HG03135 (cell line): ENCODE measurements around the gene CACNA1I.

ENCODE experiments used
- ATAC-seq: cut with Tn5 transposase; IDR thresholded peaks from one replicate; pipeline ENCODE4 v1.9.1; 2021; ENCODE audit warnings: mild to moderate bottlenecking, moderate library complexity; ENCODE audit not compliant: unreplicated experiment

Gene CACNA1I

DNA sequence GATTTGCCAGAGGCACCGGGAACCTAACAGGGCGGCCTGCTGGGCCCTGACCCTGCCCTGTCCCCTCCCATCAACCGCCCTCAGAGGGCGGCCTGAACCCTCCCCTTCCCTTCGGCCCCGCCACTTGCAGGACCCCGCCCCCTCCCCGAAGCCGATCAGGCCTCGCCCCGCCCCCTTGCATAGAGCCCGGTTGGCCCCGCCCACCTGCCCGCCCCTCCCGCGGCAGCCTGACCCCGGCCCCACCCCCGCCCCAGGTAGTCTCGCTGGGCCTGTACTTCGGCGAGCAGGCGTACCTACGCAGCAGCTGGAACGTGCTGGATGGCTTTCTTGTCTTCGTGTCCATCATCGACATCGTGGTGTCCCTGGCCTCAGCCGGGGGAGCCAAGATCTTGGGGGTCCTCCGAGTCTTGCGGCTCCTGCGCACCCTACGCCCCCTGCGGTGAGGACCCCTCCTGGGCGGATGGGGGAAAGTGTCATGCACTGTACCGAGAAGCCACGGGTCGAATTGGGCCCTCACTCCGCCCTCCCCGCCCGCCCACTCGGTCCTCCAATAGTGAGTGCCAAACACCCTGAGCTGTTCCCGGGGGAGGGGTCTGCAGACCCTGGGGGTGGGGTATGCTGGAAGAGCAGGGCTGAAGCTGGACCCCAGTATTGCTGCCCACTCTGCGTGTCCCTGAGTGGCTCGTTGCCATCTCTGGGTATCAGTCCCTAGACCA is 94.1 kb downstream of the CACNA1I start:
- ATAC-seq = no peak

DNA sequence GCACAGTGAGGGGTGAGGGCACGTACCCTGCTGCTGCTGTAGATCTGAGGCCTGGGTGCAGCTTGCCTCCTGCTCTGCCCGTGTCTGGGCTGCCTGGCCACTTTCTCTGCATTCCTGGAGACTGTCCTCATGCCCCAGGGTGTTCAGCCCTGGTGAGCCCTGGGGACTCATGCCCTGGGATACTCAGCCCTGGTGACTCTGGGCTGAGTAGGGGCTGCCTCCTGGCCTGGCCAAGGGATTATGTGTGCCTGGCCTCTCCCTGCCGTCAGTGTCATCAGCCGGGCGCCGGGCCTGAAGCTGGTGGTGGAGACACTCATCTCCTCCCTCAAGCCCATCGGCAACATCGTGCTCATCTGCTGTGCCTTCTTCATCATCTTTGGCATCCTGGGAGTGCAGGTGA is 94.7 kb downstream of the CACNA1I start:
- ATAC-seq = no peak

DNA sequence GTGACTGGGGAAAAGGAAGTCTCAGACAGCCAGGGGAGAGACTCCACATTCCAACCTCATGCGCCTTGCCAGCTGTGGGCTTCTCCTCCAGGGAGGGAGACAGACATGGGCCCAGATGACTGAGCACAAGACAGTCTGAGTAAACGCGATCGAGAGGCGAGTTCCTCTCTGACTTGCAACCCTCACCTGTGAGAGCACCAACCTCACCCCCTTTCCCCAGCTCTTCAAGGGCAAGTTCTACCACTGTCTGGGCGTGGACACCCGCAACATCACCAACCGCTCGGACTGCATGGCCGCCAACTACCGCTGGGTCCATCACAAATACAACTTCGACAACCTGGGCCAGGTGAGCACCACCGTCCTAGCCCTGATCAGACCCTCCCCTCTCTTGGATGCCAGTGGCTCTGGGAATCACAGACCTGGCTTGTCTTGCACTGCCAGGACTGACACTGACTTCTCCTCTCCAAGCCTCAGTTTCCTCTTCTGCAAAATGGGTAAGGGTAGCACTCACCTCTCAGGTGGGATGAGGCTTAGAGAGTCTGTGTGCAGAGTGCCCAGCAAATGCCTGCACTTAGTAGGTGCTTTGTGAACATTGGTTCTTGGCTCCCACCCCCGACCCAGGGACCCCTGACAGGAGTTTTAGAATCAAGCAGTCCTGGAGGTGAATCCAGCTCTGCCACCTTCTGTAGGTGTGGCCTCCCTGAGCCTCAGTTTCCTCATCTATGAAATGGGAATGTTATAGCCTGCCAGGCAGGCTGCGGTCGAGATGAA is 95.3 kb downstream of the CACNA1I start:
- ATAC-seq = no peak

DNA sequence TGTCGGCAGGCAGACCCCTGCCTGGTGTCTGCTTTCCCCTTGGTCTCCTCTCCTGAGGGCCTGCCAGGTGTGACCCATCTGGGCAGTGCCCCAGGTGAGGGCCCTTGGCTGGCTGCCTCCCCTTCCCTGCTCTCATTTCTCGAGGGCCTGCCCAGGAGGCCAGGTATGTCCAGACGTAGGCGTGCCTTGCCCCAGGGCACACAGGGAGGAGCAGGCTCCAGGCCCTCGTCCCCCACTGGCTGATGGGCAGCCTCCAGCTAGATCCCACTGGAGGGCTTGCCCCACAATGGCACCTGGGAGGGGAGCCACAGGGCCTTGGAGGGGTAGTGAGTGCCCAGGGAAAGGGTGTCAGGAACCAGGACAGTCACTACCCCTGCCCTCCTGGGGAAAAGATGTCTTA is 95.9 kb downstream of the CACNA1I start:
- no peak for ATAC-seq

DNA sequence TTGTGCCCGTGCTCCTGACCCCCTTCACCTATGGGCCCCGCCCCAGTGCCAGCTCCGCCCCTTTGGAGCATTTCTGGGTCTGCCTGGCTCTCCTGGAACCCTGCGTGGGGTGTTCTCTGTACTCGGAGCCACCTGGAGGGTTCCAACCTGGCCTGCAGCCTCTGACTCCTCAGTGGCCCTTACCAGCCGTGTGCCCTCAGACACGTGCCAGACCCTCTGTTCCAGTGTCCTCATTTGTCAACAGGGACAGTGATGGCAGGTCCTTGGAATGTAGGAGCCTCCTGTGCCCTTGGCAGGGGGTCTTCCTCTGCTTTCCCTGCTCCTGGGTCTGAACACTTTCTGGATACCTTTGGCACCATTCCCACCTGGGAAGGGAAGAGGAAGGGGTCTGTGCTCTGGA is 96.4 kb downstream of the CACNA1I start:
- ATAC-seq = no peak

DNA sequence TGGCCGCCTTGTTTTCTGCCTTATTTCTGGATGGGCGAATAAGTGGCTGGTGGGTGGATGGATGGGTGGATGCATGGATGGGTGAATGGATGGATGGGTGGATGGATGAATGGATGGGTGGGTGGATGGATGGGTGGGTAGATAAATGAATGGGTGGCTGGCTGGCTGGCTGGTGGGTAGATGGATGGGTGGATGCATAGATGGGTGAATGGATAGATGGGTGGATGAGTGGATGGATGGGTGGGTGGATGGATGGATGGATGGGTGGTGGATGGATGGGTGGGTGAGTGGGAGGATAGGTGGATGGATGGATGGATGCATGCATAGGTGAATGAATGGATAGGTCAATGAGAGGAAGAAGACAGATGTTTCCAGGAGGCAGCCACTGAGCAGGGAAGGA is 98.9 kb downstream of the CACNA1I start:
- ATAC-seq = no peak

DNA sequence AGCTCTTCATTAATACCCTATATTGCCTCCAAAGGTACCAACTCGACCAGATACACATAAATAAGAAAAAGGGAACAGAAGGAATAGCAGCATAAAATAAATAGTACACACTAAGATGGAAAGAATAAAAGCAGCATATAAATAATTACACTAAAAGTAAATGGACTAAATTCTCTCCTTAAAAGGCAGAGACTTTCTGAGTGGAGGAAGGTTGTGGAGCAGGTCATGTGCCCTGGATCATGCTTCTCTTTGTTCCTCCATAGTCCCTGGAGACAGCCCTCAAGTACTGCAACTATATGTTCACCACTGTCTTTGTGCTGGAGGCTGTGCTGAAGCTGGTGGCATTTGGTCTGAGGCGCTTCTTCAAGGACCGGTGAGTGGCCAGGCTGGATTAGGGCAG is 101.4 kb downstream of the CACNA1I start:
- no peak for ATAC-seq

DNA sequence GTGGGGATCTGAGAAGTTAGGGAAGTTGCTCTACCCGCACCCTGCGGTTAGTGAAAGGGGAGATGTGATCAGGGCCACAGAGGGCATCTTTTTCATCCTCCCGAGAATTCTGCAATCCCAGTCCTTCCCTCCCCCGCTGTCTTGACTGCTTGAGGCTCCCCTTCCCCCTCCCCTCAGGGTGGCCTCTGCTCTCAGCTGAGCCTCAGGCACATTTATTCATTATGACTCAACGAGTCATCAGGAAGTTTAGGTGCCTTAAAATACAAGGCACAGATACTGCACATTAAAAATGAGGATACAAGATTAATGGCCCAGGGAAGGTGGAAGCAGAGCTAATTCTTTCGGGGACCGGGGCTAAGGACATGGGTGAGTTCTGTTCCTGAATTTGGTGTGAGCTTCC is 104.0 kb downstream of the CACNA1I start:
- no peak for ATAC-seq

DNA sequence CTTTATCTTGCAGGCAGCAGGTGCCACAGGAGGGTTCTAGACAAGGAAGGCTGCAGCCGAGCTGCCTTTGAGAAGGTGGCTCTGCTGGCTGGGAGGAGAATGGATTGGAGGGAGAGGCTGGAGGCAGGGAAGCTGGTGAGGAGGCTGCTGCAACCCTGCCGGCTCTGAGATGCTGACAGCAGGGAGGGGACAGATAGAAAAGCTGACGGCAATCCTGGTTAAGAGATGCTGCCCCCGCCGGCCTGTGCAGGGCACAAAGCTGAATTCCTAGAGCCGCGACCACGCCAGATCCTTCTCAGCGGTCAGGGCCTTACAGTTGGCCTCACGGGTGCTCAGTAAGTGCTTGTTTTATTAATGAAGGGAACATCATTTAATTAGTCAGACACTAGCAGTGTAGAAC is 105.4 kb downstream of the CACNA1I start:
- ATAC-seq = no peak

DNA sequence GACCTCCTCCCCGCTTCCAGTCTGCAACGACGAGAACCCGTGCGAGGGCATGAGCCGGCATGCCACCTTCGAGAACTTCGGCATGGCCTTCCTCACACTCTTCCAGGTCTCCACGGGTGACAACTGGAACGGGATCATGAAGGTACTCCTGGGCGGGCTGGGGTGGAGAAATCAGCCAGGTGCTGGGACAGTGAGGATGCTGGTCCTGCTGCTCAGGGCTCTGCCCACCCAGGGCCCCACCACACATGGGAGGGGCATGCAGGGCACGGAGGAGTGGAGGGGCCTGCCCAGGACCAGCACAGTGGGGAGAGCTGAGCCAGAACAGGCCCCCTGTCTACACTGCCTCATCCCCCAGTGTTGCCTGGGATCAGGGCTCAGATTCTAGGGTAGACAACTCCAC is 107.4 kb downstream of the CACNA1I start:
- ATAC-seq = no peak

DNA sequence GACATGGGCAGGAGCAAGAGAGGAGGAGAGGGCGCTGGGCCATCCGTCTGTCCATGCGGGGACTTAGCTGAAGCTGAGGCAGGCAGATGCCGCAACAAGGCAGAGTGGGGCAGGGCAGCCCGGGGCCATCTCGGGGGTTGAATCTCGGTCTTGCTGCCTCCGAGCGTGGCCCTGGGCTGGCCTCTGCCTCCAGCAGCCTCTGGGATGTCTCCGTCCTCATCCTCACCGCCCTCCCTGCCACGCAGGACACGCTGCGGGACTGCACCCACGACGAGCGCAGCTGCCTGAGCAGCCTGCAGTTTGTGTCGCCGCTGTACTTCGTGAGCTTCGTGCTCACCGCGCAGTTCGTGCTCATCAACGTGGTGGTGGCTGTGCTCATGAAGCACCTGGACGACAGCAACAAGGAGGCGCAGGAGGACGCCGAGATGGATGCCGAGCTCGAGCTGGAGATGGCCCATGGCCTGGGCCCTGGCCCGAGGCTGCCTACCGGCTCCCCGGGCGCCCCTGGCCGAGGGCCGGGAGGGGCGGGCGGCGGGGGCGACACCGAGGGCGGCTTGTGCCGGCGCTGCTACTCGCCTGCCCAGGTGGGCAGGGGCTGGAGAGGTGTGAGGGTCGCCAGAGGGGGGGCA is 108.4 kb downstream of the CACNA1I start:
- ATAC-seq = no peak

DNA sequence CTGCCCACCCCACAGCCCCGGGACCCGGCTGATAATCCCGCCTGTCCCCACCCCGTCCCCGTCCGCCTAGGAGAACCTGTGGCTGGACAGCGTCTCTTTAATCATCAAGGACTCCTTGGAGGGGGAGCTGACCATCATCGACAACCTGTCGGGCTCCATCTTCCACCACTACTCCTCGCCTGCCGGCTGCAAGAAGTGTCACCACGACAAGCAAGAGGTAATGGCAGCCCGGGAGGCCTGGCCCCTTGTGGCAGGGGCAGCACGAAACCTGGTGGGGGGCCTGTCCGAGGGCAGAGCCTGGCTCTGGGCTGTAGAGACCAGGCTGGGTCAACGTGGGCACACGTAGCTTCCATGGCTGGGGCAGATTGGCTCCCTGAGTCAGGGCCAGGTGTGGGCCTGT is 109.1 kb downstream of the CACNA1I start:
- ATAC-seq = no peak

DNA sequence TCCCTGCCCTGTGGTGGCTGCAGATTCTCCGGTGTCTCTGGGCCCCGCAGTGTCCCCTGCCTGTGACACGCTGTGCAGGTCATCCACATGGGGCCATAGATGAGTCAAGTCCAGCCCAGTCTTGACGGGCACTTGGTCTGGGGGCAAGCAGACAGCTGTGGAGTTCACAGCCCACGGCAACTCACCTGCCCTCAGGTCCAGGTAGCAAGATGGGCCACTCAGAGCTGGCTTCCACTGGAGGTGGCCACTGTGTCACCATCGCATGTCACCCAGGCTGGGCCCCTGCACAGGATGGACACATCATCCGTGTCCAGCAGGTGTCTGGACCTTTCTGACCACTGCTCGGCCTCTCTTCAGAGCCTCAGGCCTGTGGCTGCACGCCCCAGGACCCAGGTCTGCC is 109.9 kb downstream of the CACNA1I start:
- no peak for ATAC-seq

DNA sequence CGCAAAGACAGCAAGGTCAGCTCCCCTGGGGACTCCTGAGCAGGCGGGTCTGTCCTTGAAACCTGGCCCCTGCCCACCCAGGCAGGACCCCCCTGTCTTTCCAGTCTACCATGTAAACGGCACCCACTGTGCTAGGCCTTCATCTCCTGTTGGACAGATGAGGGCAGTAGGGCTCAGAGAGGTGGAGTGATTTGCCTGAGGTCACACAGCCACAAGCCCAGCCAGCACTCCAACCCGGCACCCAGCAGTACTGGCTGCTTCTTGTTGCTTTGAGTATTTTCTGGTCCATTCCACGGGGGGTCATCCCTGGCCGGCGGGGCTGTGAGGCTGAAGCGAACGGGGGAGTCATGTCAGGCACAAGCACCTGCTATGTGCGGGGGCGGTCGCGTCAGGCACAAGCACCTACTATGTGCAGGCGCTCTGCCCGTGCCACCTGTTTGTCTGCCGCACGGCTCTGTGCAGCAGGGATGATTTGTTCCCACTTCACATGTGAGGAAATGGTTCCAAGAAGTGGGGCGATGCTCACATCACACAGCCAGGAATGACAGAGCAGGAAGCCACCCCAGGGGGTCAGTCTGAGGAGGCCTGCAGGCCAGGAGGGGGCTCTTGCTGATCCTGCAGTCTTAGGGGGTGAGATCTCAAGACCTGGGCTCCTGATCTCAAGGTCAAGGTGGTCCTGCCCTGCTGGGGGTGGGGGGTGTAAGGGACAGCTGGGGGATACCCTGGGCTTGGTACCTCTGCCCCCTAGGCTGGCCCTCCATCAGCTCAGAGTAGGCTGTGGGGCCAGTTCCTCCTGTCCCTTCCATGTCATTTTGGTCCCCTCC is 110.7 kb downstream of the CACNA1I start:
- ATAC-seq = no peak

DNA sequence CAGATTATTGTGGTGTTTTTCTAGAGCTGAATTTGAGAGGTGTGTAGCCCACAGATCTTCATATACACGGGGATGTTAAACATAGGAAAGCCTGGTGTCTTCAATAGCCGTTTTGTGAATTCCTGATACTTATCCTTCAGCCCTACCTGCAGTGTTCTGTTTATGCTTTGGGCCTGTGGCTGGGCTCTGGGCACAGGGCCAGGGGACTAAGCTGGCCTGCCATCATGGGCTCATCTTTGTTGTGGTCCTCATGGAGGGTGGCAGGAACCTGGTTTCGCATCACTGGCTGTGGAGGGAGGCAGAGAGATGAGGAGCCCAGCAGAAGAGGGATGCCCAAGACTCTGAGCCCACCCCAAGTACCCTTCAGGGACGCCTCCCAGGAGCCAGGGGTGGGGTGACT is 112.4 kb downstream of the CACNA1I start:
- ATAC-seq = no peak

DNA sequence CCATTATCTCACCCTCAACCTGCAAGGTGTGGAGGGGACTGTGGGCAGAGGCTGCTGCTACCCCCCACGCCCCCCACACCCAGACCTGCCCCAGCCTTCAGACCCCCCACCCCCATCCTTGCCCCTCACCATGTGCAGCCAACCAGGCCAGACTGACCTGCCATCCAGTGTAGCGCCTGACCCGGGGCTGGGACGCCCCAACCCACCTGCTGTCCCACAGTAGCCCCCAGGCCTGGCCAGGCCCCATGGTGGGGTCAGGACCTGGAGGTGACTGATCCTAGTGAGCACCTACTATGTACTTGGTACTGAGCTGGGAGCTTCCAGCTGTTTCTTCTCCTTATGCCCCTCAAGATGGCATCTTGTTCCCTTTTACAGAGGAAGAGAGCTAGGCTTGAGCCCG is 113.1 kb downstream of the CACNA1I start:
- no peak for ATAC-seq

DNA sequence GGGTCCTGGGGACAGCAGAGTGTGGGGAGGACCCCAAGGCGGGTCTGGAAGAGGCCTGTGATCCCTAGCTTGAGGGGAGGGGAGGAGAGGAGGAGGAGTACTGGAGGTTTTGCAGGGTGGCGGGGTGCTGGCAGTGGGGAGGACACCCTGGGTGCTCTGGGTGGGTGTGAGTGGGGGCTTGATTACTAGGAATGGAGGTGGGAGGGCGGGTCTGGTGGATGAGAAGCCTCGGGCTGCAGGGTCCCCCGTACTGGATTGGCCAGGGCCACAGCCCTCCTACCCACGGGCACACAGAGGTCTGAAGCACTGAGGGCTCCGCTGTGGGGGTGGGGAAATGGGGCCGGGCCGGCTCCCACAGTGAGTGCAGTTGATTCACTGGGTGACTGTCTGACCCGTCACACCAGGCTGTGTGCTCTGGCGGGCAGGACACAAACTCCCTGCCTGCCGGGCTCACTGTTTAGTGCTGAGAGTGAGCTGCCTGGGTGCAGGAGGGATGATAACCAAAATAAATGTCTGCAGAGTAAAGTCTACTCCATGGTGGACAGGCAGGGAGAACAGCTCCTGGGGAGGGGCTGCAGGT is 114.2 kb downstream of the CACNA1I start:
- ATAC-seq = no peak

DNA sequence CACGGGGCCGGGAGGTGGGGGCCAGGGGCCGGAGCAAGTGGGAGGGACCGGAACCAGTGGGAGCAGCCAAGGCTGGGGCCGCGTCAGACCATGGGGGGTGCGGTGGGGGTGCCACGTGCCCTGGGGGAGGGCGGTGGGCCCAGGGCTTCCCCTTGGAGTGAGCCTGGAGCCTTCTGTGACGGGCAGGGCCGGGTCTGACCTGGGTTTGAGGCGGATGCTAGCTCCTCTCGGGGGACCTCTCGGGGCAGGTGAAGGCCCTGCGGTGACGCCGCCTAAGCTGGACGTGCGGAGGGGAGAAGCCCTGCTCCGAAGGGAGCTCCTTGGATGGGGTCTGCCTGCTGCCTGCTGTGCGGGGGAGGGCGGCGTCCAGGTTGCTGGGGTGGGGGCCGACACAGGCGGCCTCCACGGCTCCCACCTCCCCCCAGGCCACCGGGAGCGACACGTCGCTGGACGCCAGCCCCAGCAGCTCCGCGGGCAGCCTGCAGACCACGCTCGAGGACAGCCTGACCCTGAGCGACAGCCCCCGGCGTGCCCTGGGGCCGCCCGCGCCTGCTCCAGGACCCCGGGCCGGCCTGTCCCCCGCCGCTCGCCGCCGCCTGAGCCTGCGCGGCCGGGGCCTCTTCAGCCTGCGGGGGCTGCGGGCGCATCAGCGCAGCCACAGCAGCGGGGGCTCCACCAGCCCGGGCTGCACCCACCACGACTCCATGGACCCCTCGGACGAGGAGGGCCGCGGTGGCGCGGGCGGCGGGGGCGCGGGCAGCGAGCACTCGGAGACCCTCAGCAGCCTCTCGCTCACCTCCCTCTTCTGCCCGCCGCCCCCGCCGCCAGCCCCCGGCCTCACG is 115.0 kb downstream of the CACNA1I start:
- no peak for ATAC-seq

DNA sequence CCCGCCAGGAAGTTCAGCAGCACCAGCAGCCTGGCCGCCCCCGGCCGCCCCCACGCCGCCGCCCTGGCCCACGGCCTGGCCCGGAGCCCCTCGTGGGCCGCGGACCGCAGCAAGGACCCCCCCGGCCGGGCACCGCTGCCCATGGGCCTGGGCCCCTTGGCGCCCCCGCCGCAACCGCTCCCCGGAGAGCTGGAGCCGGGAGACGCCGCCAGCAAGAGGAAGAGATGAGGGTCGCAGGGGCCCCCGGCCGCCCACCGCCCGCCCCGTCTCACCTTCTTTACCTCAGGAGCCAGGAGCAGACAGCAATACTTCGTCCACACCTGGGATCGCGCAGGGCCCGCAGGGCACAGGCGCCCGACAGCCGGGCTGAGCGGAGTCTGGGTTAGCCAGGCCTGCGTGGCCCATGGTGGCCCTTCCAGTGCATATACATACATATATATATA is 115.6 kb downstream of the CACNA1I start:
- no peak for ATAC-seq
